HTERT RPE-1 (cell line): Measurements from ENCODE around the gene JAG2.
"Not testable (repeated sequence)": the region's sequence is repeated elsewhere in the genome, so short reads cannot be mapped to it uniquely, and the experiment has no call there.

Experiments
- in situ Hi-C: fragments of 300-500 bp; cut with MboI; formaldehyde crosslinking; loops from 4 replicates; pipeline ENCODE4 v1.14.3; 2020; ENCODE audit warnings: low sequenced_read_pairs

JAG2 gene

GRCh38 chr14:105123064-105123665, 45.4 kb downstream of the JAG2 start:
- in situ Hi-C loops, result no loop called here

- in situ Hi-C loops, result no loop called here
Measured at GRCh38 chr14:105120056-105120455, 48.5 kb downstream of the JAG2 start.

GRCh38 chr14:105119408-105120025, 49.1 kb downstream of the JAG2 start:
- in situ Hi-C loops, result no loop called here

GRCh38 chr14:105118646-105119407, 49.7 kb downstream of the JAG2 start:
- in situ Hi-C loops, result no loop called here

GRCh38 chr14:105117710-105118385, 50.7 kb downstream of the JAG2 start:
- in situ Hi-C loops, result no loop called here

GRCh38 chr14:105117257-105117646, 51.3 kb downstream of the JAG2 start:
- in situ Hi-C loops, result no loop called here

- in situ Hi-C loops, result no loop called here
Measured at GRCh38 chr14:105116451-105117256, 51.9 kb downstream of the JAG2 start.

- in situ Hi-C loops, result not testable (repeated sequence)
Measured at GRCh38 chr14:105109243-105109642, 59.3 kb downstream of the JAG2 start.

GRCh38 chr14:105108516-105108864, 60.1 kb downstream of the JAG2 start:
- in situ Hi-C loops, result no loop called here

- in situ Hi-C loops, result no loop called here
Measured at GRCh38 chr14:105107781-105108515, 60.6 kb downstream of the JAG2 start.

GRCh38 chr14:105107351-105107750, 61.2 kb downstream of the JAG2 start:
- in situ Hi-C loops, result no loop called here

- in situ Hi-C loops, result no loop called here
Measured at GRCh38 chr14:105105158-105105557, 63.4 kb downstream of the JAG2 start.

- in situ Hi-C loops, result no loop called here
Measured at GRCh38 chr14:105102893-105103292, 65.7 kb downstream of the JAG2 start.

- in situ Hi-C loops, result no loop called here
Measured at GRCh38 chr14:105102361-105102870, 66.2 kb downstream of the JAG2 start.

GRCh38 chr14:105100910-105101309, 67.7 kb downstream of the JAG2 start:
- in situ Hi-C loops, result no loop called here

GRCh38 chr14:105099778-105100177, 68.8 kb downstream of the JAG2 start:
- in situ Hi-C loops, result no loop called here

- in situ Hi-C loops, result no loop called here
Measured at GRCh38 chr14:105098316-105098715, 70.3 kb downstream of the JAG2 start.

- in situ Hi-C loops, result no loop called here
Measured at GRCh38 chr14:105097794-105098127, 70.8 kb downstream of the JAG2 start.

GRCh38 chr14:105096206-105096875, 72.2 kb downstream of the JAG2 start:
- in situ Hi-C loops, result no loop called here
